Stimulated activated CD8-positive, alpha-beta memory T cell treated with anti-CD3 and anti-CD28 coated beads, Interleukin-7, amount 100 ng/mL, for 4 hours (primary cell): Measurements from ENCODE around the gene ADGRB3.

Experiments
- DNase-seq, 2 donors: peaks; one replicate each; pipeline ENCODE4 v3.0.0-alpha.2; 2020; ENCODE audit warnings: low read depth in 2 of 2

Gene ADGRB3

DNA sequence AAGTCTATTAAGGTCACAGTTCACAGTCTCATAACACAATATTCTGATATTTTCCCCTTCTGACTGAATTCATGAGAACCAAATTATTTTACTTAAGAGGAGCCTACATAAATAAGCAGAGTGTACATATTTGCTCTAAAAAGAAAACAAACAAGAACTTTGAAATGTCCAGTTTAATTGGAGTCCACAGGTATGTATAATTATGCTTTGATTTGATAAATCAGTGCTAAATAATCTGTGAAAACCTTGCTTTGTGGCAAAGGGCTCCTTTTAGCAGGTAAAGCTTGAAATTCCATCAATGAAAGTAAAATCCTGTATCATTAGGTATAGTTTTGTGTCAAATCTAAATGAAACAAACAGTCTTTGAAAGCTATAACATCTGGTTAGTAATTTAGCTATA, 69.4 kb downstream of the ADGRB3 start:
- DNase-seq = no peak

DNA sequence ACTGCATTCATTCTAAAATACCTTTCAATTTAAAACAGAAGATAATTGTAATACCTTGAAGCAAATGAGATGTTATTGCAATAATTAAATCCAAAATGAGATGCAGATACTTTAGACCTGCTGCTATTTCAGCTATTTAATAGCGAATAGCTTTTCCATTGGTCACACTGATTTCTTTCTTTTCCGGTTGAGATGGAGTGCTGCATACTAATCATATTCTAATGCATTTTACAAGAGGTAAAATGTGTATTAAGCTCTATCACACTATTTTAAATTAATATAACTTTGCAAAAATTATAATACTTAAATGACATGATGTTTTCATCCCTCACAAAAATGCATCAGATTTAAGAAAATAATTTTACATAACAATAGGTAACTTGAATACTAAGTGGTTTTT, 74.0 kb downstream of the ADGRB3 start:
- no peak for DNase-seq

DNA sequence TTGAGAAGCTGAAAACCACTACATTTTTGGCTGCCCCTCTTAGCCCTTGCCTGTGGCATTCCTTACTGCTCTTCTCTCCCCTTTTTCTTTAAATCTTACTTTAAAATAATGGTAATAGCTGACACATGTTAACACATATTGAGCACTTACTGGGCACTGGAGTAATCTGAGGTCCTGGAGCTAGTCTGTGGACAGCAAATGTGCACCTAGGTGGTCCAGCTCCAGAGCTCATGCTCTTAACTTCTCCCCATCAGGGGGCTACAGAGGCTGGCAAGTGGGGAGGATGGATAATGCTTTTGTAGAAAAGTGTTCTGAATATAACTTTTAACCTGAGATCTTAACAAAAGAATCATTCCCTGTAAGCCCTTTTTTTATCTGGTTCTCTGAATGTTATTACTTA, 74.8 kb downstream of the ADGRB3 start:
- no peak for DNase-seq

- DNase-seq = no peak
Measured at GRCh38 chr6:68710496-68710895, 75.4 kb downstream of the ADGRB3 start.

- no peak for DNase-seq
Measured at GRCh38 chr6:68710916-68711315, 75.8 kb downstream of the ADGRB3 start.

DNA sequence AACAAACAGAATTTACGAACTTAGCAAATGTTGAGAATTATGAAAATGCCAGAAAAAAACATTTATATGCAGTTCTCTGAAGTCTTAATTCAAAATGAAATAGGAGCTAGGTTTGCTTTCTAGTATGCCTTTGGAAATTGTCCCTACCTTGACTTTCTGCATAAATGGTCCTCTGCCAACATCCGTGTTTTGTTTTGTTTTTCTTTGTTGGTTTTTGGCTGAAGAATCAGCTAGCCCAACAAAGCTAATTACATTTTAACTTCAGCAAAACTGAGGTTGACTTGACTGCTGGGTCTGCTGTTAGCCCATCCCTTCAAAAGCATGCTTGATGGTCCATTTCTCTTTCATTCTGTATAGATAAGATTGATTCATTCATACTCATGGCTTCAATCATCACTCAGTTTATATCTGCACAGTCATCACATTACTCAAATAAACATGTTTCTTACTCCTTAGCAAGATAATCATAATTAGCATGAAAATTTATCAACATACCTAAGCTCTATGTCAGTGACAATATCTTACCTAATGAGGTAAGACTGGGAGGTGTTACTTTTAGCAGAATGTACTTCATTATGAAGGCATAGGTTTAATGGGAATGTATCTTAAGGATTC, 76.4 kb downstream of the ADGRB3 start:
- DNase-seq = no peak

DNA sequence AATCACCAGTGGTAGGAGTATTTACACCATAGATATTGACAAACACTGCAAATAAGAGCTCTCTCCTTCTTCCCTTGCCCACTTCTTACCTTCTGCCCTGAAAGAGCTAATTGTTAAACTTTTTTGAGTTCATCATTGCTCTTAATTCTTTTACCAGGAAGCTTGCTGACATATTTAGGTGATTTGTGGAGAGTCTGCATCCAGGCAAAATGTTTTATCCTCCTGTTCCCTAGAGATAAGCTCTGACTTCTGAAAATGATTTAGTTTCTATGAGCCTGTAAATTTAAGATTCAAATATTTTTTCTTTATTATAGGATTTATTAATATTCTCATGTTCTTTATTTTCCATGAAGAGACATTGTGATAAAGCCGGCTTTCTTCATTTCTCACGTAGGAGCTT, 81.5 kb downstream of the ADGRB3 start:
- DNase-seq = no peak

- DNase-seq = no peak
Measured at GRCh38 chr6:68718385-68719073, 83.4 kb downstream of the ADGRB3 start.

DNA sequence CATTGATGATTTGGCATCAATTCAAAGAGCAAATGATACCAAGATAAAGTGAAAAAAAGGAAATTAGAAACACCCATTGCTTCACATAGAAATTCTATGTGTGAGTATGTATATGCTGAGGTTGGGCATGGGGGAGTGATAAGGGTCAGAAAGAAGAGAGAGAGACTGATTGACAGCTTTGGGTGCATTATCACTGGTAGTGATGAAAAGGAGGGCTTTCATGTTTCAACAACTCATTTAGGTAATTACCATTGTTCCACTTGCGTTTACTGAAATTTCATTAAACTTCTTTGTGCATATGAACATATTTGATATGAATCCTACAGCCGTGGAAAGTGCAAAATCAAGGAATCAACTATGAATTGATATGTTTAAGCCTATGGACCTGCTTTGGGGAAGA, 84.7 kb downstream of the ADGRB3 start:
- no peak for DNase-seq

DNA sequence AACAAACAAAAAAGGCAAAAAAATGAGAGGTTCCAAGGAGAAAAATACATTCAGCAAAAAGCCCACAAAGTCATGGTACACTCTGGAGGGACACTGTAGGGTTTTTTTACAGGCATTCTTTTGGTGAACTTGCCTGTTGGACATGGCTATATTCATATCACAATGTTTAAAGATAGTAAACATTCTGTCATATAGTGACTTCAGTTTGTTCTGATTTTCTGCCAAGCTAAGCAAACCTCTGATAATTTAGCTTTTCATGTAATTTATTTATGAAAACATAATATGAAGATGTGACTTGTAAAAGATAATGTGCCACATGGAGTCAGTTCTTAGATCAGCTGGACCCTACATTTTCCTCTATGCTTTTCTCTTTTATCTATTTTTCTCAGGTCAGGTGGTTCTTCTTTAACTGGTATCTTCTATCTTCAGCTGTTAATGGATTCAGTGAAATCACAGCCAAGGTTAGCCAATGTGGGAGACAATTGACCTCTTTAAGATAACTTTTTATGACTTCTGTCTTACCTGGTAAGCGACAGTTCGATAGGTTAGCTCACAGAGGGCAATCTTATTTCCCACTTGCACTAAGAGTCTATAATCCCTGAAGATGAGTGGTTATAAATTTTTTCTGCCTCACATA, 87.9 kb downstream of the ADGRB3 start:
- no peak for DNase-seq

DNA sequence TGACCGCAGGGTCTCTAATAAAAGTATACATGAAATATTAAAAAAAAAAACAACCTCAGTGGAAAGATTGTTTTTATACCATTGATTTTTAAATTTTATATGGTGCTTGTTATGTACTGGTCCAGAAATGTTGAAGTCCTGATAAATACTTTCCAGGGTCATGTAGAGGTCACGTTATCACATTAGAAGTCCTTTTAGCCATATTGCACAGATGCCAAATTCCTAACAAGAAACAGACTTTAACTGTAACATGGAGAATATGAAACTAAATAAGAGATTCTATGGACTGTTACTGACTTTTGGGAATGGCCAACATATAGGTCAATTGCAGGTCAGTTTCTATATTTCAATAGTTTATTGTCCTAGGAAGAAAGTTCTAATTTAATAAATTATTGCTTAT, 89.0 kb downstream of the ADGRB3 start:
- DNase-seq = no peak

DNA sequence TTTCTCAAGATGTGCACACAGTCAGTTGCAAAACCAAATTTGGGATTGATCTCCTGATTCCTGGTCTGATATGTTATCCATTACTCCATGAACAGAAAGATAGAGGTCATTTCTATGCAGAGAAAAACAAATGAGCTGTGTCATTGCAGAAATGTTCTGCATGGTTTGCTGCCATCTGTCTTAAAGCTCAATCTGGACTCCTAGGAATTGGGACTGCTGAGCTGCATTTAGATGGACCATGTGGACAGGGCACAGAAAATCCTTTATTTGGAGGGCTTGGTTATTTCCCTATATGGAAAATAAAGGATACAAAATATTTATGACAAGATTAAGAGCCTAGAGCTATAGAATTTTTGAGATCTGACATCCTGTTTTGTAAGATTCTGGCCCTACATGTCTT, 91.3 kb downstream of the ADGRB3 start:
- no peak for DNase-seq

GRCh38 chr6:68726992-68727391, 91.9 kb downstream of the ADGRB3 start:
- no peak for DNase-seq

DNA sequence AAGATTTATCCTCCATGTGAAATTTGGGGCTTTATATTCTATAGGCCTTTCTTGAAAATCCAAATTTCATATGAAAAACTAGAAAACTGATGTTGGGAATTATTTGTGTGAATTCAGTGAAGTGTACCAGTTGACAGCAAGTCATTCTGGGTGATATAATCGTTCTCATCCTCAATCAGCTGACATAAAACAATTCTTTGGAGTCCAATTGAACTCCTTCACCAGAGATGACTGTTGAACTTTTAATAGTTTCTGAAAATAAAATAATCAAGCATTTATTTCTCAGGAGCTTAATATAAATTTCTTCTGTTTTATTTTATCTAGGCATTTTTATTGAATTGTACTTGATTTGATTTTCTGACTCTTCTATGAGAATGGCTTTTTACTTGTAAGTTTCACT, 92.6 kb downstream of the ADGRB3 start:
- DNase-seq = no peak

- DNase-seq = no peak
Measured at GRCh38 chr6:68728159-68728979, 93.3 kb downstream of the ADGRB3 start.

DNA sequence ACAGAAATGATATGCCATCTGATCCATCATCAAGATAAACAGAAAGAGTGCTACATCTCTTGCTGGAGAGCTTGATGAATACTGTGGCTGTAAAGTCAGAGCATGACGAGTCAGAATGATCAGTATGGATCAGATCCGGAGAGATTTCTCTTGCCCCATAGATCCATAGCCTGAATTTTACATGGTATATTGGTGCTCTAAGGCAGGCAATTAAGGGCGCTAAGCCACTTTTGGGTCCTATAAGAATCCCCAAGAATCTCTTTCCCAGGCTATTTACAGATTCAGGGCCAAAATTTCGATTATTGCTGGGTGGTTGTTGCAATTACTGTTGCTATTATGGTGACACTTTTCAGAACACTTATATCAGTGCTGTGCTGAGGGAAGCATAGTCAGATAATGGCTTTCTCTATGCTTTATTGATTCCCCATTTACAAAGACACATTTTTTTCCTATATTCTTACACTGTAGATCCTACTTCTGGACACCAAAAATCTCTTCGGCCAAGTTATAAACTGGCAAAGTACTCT, 94.4 kb downstream of the ADGRB3 start:
- DNase-seq = no peak

- DNase-seq = no peak
Measured at GRCh38 chr6:68730291-68731054, 95.4 kb downstream of the ADGRB3 start.

DNA sequence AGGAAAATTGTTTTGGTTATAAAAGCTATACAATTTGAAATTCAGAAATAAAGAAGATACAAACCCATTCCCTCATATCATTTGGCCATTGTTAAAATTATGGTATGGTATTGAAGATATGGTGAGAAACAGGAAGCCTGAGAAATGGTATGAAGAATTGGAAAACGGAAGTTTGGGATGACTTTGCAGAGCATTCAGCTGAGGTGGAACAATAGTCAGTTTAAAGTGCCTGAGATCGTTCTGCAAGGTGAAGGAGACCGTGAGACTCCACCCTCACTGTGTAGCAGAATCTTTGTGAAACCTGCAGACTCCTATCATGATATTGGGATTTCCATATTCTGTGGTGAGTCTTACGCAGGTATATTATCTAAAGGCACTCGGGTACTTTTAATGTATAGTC, 97.3 kb downstream of the ADGRB3 start:
- DNase-seq = no peak

GRCh38 chr6:68735866-68736265, 100.8 kb downstream of the ADGRB3 start:
- no peak for DNase-seq

DNA sequence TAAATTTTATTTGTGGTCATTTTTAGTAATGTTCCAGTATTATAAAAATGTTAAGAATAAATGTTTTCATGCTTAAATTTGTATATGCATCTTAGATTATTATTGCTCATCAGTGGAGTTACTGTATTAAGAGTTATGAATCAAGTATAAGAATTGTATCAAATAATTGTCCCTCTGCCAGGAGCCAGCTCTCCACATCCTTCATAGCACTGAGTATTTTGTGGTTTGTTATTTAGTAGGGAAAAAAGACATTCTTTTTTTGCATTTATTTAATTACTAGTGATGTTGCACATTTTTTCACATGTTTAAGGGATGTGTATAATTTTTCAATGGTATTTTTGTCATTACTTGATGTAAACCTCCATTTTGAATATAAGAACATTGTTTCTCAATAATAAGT, 102.0 kb downstream of the ADGRB3 start:
- no peak for DNase-seq

GRCh38 chr6:68738039-68738438, 103.0 kb downstream of the ADGRB3 start:
- DNase-seq = no peak
